GM18502 (cell line): Measurements from ENCODE around the gene VASH2.
"Not testable (repeated sequence)": the region's sequence is repeated elsewhere in the genome, so short reads cannot be mapped to it uniquely, and the experiment has no call there.

Source experiments
- ATAC-seq: cut with Tn5 transposase; IDR thresholded peaks from one replicate; pipeline ENCODE4 v1.9.1; 2021; ENCODE audit warnings: mild to moderate bottlenecking; ENCODE audit not compliant: unreplicated experiment, poor library complexity

Gene VASH2

GRCh38 chr1:213017447-213018273 is 67.3 kb downstream of the VASH2 start:
- ATAC-seq: no peak

- no peak for ATAC-seq
These were observed 69.1 kb downstream of the VASH2 start for GRCh38 chr1:213019450-213019849.

- no peak for ATAC-seq
These were observed 69.7 kb downstream of the VASH2 start for GRCh38 chr1:213020016-213020415.

- ATAC-seq: not testable (repeated sequence)
These were observed 76.7 kb downstream of the VASH2 start for GRCh38 chr1:213027024-213027423.

DNA sequence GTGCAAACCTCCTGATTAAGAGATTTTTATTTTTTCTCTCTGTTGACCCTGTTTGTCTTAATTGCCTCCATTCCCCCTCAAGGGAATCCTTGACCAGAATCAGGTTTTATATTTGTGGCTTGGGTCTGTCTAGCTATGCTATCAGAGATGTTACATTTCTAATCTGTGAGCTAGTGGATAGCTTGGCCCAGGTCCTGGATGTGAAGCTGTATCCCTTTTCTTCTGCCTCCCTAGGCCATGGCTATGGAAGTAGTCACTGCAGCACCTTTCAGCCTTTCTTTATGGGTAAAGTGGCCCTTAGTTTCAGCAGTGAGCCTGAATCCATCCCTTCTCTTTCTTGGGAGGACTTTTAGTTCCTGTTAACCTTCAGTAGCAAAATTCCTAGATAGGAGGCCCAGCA is 82.3 kb downstream of the VASH2 start:
- no peak for ATAC-seq

DNA sequence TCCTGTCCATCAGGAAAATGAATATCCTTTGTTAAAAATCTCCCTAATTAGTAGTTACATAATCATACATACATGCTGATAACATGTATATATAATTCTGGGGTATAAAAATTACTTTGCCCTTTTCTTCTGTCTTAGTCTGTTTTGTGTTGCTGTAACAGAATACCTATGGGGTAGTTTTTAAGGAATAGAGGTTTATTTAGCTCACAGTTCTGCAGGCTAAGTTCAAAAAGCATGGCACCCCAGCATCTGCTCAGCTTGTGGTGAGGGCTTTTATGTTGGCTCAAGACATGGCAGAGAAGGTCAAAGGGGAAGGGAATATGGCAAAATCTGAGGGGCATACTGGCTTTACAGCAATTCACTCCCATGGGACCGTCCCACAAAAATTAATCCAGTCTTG is 84.4 kb downstream of the VASH2 start:
- no peak for ATAC-seq

DNA sequence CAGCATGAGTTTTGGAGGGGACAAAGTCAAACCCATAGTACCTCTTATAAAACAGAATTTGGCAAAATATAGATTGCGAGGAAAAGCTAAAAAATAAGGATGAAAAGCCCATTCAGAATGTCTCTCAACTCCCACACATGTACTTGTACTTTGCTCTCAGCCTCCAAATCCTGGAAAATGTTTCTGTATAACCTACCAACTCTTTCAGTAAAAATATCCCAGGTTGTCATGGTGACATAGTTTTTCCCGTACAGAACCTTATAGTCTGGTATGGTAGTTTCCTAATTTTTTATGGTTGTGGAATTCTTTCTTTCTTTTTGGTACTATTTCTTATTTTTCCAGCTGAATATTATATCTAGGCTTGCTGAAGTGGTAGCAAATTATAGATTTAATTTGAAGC is 85.2 kb downstream of the VASH2 start:
- ATAC-seq: no peak
